K562 (cell line): ENCODE results near the gene AGPAT2. TPM values are rescaled to one million over a fixed set of nuclear protein-coding genes. Genes with fewer than 3 reads are reported as not detected.

Experiments used
- ATAC-seq: fragments of 200-7000 bp; cut with Tn5 transposase; 3 replicates; pipeline ENCODE4 v1.9.1; 2020; ENCODE audit warnings: moderate library complexity
- BruUV-seq: library from RNA; stranded (reverse); fragments of 400-500 nt; replicated peaks from 2 replicates; lab custom pipeline; 2021; lab: Mats Ljungman, UMichigan
- CTCF ChIA-PET: fragments of 300-600 bp; formaldehyde crosslinking; extraction: SDS; loops from one replicate; lab custom pipeline; 2021; ENCODE audit warnings: low intra/inter-chr PET ratio; lab: Yijun Ruan, JAX
- POLR2A ChIA-PET: fragments of 300-600, 350-650 bp; sonication (Branson Sonifier 250); formaldehyde crosslinking; extraction: SDS; loops from one replicate; lab custom pipeline; 2021; ENCODE audit warnings: antibody characterized with exemption, inconsistent platforms; lab: Yijun Ruan, JAX
- DNase-seq, 4 experiments: peaks; one replicate each; pipeline versions ENCODE4 v3.0.0 to v3.0.0-alpha.2; 2011 to 2018; ENCODE audit warnings: low spot score in 3 of 4, mixed read lengths in 3 of 4; ENCODE audit errors: extremely low read depth in 1 of 4
- FAIRE-seq: peaks from 2 replicates; lab custom pipeline; 2011; peaks lifted over from hg19 to GRCh38; lab: Jason Lieb, UNC
- H2AFZ ChIP-seq: 2 replicates; pipeline ENCODE4 v1.6.0; 2011; ENCODE audit warnings: low read depth, low read length, control low read depth, inconsistent platforms
- H3K27ac ChIP-seq: fragments of 200-600 bp; 3 replicates; pipeline ENCODE4 v1.8.0; 2011; ENCODE audit warnings: low read depth, mild to moderate bottlenecking, control low read depth, inconsistent platforms, low read length, moderate library complexity, mixed read lengths; ENCODE audit errors: extremely low read depth
- H3K27me3 ChIP-seq, 2 experiments: fragments of 300-600 bp in 1 of 2; 2 replicates in 1 of 2; 3 replicates in 1 of 2; pipeline versions ENCODE4 v1.6.0 to v1.8.0; 2011; ENCODE audit warnings: inconsistent platforms in 2 of 2, low read length in 2 of 2, mild to moderate bottlenecking in 1 of 2, mixed read lengths in 1 of 2, moderate library complexity in 1 of 2; ENCODE audit not compliant: control insufficient read depth in 2 of 2, insufficient read depth in 2 of 2
- H3K36me3 ChIP-seq: fragments of 300-600 bp; 3 replicates; pipeline ENCODE4 v1.8.0; 2011; ENCODE audit warnings: mild to moderate bottlenecking, low read length, inconsistent platforms; ENCODE audit not compliant: control insufficient read depth, insufficient read depth
- H3K4me1 ChIP-seq, 2 experiments: fragments of 200-600 bp in 1 of 2; replicated peaks in 1 of 2; 2 replicates in 1 of 2; 3 replicates in 1 of 2; pipeline versions ENCODE4 v1.5.1 to v1.8.0; 2011; ENCODE audit warnings: inconsistent platforms in 2 of 2, low read length in 2 of 2, mild to moderate bottlenecking in 1 of 2, mixed read lengths in 1 of 2, moderate library complexity in 1 of 2; ENCODE audit not compliant: control insufficient read depth in 2 of 2, insufficient read depth in 2 of 2
- H3K4me2 ChIP-seq: 2 replicates; pipeline ENCODE4 v1.6.1; 2011; ENCODE audit warnings: low read length, control low read depth, inconsistent platforms, mixed read lengths; ENCODE audit not compliant: insufficient read depth
- H3K4me3 ChIP-seq: fragments of 200-600 bp; sonication (generic), shearing (Covaris generic); 2 replicates; pipeline ENCODE4 v1.5.1; 2016; ENCODE audit warnings: control low read depth, inconsistent platforms
- H3K79me2 ChIP-seq: fragments of 200-600 bp; 3 replicates; pipeline ENCODE4 v1.8.0; 2011; ENCODE audit warnings: low read length, inconsistent platforms; ENCODE audit not compliant: control insufficient read depth, insufficient read depth
- H3K9ac ChIP-seq, 2 experiments: 2 replicates each; pipeline versions ENCODE4 v1.6.0 to v1.6.1; 2011; ENCODE audit warnings: low read depth in 2 of 2, low read length in 2 of 2, control low read depth in 1 of 2, inconsistent platforms in 1 of 2, mild to moderate bottlenecking in 1 of 2, mixed read lengths in 1 of 2; ENCODE audit not compliant: insufficient read depth in 1 of 2
- H3K9me1 ChIP-seq: one replicate; pipeline ENCODE4 v1.6.0; 2011; ENCODE audit warnings: inconsistent platforms, mild to moderate bottlenecking, low read length, moderate library complexity; ENCODE audit not compliant: control insufficient read depth, insufficient read depth
- H3K9me3 ChIP-seq: replicated peaks from 2 replicates; pipeline ENCODE4 v1.5.1; 2011; ENCODE audit warnings: low read depth, low read length, inconsistent platforms; ENCODE audit not compliant: control insufficient read depth, insufficient read depth
- H4K20me1 ChIP-seq: replicated peaks from 2 replicates; pipeline ENCODE4 v1.6.1; 2011; ENCODE audit warnings: low read length, inconsistent platforms, mixed read lengths; ENCODE audit not compliant: control insufficient read depth, insufficient read depth
- CBX8 ChIP-seq: fragments of 200-600 bp; sonication (generic); IDR thresholded peaks from 2 replicates; pipeline ENCODE4 v1.6.1; 2012; ENCODE audit warnings: borderline replicate concordance, mixed run types, low read depth, mild to moderate bottlenecking, moderate library complexity, mixed read lengths, low read length, control low read depth, inconsistent platforms; ENCODE audit not compliant: poor library complexity, severe bottlenecking; ENCODE audit errors: extremely low read depth
- FOS ChIP-seq: IDR thresholded peaks from 3 replicates; pipeline ENCODE4 v1.6.1; 2011; ENCODE audit not compliant: insufficient read length; ENCODE audit errors: extremely low read depth
- NONO ChIP-seq, 2 experiments: fragments of 200-400 bp in 1 of 2; fragments of 450-650 bp in 1 of 2; formaldehyde crosslinking in 1 of 2; IDR thresholded peaks; 2 replicates each; pipeline ENCODE4 v1.6.1; 2017; ENCODE audit warnings: low read depth in 2 of 2, mild to moderate bottlenecking in 2 of 2, moderate library complexity in 2 of 2, low read length in 1 of 2
- RUNX1 ChIP-seq: sonication (generic); IDR thresholded peaks from 2 replicates; pipeline ENCODE4 v1.6.1; 2016; ENCODE audit warnings: antibody characterized with exemption, low read depth
- SIN3A ChIP-seq, 2 experiments: fragments of 150-350 bp in 1 of 2; IDR thresholded peaks; 2 replicates each; pipeline ENCODE4 v1.6.1; 2011 to 2016; ENCODE audit warnings: borderline replicate concordance in 2 of 2, low read depth in 2 of 2, low read length in 2 of 2, mild to moderate bottlenecking in 2 of 2, moderate library complexity in 2 of 2; ENCODE audit not compliant: control insufficient read depth in 1 of 2
- SIX5 ChIP-seq, 2 experiments: IDR thresholded peaks; 2 replicates each; pipeline ENCODE4 v1.6.1; 2011; ENCODE audit warnings: low read length in 2 of 2, borderline replicate concordance in 1 of 2, low read depth in 1 of 2, mild to moderate bottlenecking in 1 of 2, moderate library complexity in 1 of 2; ENCODE audit not compliant: insufficient read depth in 1 of 2
- TAF7 ChIP-seq: fragments of 450-650 bp; IDR thresholded peaks from 2 replicates; pipeline ENCODE4 v1.6.1; 2016; ENCODE audit warnings: missing genetic modification characterization, missing compliant biosample characterization
- ZKSCAN1 ChIP-seq: fragments of 150-350 bp; IDR thresholded peaks from 2 replicates; pipeline ENCODE4 v1.6.1; 2016; ENCODE audit warnings: low read depth, low read length
- ZKSCAN8 ChIP-seq: fragments of 200-800 bp; sonication (Bioruptor generic); IDR thresholded peaks from 2 replicates; pipeline ENCODE4 v1.6.1; 2016; ENCODE audit warnings: missing genetic modification characterization, missing compliant biosample characterization
- ZNF583 ChIP-seq: fragments of 250-450 bp; sonication (Bioruptor Pico); IDR thresholded peaks from 2 replicates; pipeline ENCODE4 v1.4.0; 2020
- WGBS: fragments of 100-300 bp; shearing (Covaris generic); methylation state at CpG from one replicate; pipeline ENCODE4 v1.1.6; 2016; ENCODE audit warnings: low coverage, mixed read lengths; ENCODE audit not compliant: insufficient coverage; ENCODE audit errors: missing lambda C conversion rate; 5-methylcytosine and 5-hydroxymethylcytosine counted together
- in situ Hi-C: fragments of 300-500 bp; cut with MboI; formaldehyde crosslinking; loops from 4 replicates; pipeline ENCODE4 v1.15.0; 2018; ENCODE audit warnings: inconsistent platforms, mixed read lengths
- intact Hi-C: fragments of 100-400 bp; cut with micrococcal nuclease; formaldehyde crosslinking; loops from 2 replicates; pipeline ENCODE4 v1.14.2; 2022
- polyA plus RNA-seq, 8 experiments: library from polyadenylated mRNA; depleted of rRNA in 4 of 8; stranded (reverse) in 5 of 8; unstranded in 3 of 8; fragments of >200 nt; fragmentation: Nextera tagmentation in 2 of 8; fragmentation: Illumina TruSeq in 1 of 8; extraction: Ambion mirVana in 2 of 8; extraction: Trizol in 1 of 8; gene quantifications; 2 replicates each; pipeline versions ENCODE4 v1.2.1 to v1.2.3, GENCODE V29; 2011 to 2014; ENCODE audit warnings: inconsistent platforms in 1 of 8, missing spikeins in 1 of 8
- total RNA-seq, 7 experiments: library from RNA; depleted of rRNA in 6 of 7; stranded (reverse); fragments of >200 nt in 6 of 7; fragmentation: Illumina TruSeq in 2 of 7; extraction: Trizol in 2 of 7; gene quantifications; 2 replicates each; pipeline versions ENCODE4 v1.2.1 to v1.2.3, GENCODE V29; 2011 to 2021; ENCODE audit warnings: low replicate concordance in 1 of 7
- TF ChIP-seq, protein P1 (sequence below): fragments of 250-450 bp; sonication (Bioruptor Pico); IDR thresholded peaks from 2 replicates; pipeline ENCODE4 v1.4.0; 2020; ENCODE audit warnings: borderline replicate concordance
- TF ChIP-seq, protein P2 (sequence below), 2 experiments: fragments of 450-650 bp in 1 of 2; IDR thresholded peaks; 2 replicates each; pipeline ENCODE4 v1.6.1; 2011 to 2017; ENCODE audit warnings: low read depth in 2 of 2, antibody characterized with exemption in 1 of 2, borderline replicate concordance in 1 of 2, low read length in 1 of 2, mild to moderate bottlenecking in 1 of 2, mixed read lengths in 1 of 2; ENCODE audit not compliant: control insufficient read depth in 1 of 2
- TF ChIP-seq, protein P3 (sequence below): fragments of 250-450 bp; sonication (Bioruptor Pico); IDR thresholded peaks from 2 replicates; pipeline ENCODE4 v1.5.0; 2020; ENCODE audit warnings: mild to moderate bottlenecking, borderline replicate concordance

The AGPAT2 gene
- total and polyA plus RNA-seq, 9 of the 15 experiments (the other 6 are each of a cell fraction or from before 2014, with no cell fraction given), result 0.13 to 54.5 (median 23.9) TPM

DNA sequence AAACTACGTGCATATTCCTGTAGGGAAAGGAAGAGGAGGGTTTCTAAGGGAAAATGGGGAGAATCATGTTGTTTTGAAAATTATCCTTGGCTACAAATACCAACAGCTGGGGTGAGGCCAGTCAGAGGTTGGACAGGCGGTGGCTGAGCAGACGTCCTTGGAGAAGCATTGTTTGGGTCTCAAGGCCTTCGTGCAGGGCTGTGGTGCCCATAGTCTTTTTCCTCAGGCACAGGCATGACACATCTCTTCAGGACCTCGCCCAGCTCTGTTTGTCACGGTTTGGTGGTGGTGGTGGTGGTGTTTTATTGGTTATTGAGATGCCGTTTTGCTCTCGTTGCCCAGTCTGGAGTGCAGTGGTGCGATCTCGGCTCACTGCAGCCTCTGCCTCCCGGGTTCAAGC, 52.4 kb downstream of the AGPAT2 start:
- intact Hi-C loops (no loop called here), in situ Hi-C loops (loop anchor here (25.0 kb wide), 1 partner anchor 298 kb away; the partner anchor contains the start of gene GPSM1)
- H3K36me3 ChIP-seq, result no peaks in the 10 kb centered on the region
- peaks cover 4% of the 10 kb centered on the region for H3K9me3 ChIP-seq
- H3K4me1 ChIP-seq, result peaks cover 0 to 20% of the 10 kb centered on the region in 2 experiments; a peak in 3 of 5 replicates
- BruUV-seq, result no TSS peak
- no peaks in the 10 kb centered on the region for H4K20me1 ChIP-seq
- 39% methylated on average over 11 of the region's 11 CpGs for WGBS
- no peak overlapping the region for H3K4me2 ChIP-seq
- no peaks in the 10 kb centered on the region for H3K79me2 ChIP-seq
- H3K9me1 ChIP-seq, result no peaks in the 10 kb centered on the region
- TF ChIP-seq, protein P1, sequence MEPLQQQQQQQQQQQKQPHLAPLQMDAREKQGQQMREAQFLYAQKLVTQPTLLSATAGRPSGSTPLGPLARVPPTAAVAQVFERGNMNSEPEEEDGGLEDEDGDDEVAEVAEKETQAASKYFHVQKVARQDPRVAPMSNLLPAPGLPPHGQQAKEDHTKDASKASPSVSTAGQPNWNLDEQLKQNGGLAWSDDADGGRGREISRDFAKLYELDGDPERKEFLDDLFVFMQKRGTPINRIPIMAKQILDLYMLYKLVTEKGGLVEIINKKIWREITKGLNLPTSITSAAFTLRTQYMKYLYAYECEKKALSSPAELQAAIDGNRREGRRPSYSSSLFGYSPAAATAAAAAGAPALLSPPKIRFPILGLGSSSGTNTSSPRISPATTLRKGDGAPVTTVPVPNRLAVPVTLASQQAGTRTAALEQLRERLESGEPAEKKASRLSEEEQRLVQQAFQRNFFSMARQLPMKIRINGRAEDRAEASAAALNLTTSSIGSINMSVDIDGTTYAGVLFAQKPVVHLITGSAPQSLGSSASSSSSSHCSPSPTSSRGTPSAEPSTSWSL (CRISPR knock-in tag), result no peak
- TF ChIP-seq SIN3A (IDR thresholded peaks at IDR 0.05; ENCODE audit: borderline replicate concordance in 2 of 2, control insufficient read depth in 1 of 2, low read depth in 2 of 2, low read length in 2 of 2), result no peak
- TF ChIP-seq CBX8, result no peak
- no peak for TF ChIP-seq NONO (IDR thresholded peaks at IDR 0.05; ENCODE audit: low read depth in 2 of 2, low read length in 1 of 2)
- TF ChIP-seq, protein P2, sequence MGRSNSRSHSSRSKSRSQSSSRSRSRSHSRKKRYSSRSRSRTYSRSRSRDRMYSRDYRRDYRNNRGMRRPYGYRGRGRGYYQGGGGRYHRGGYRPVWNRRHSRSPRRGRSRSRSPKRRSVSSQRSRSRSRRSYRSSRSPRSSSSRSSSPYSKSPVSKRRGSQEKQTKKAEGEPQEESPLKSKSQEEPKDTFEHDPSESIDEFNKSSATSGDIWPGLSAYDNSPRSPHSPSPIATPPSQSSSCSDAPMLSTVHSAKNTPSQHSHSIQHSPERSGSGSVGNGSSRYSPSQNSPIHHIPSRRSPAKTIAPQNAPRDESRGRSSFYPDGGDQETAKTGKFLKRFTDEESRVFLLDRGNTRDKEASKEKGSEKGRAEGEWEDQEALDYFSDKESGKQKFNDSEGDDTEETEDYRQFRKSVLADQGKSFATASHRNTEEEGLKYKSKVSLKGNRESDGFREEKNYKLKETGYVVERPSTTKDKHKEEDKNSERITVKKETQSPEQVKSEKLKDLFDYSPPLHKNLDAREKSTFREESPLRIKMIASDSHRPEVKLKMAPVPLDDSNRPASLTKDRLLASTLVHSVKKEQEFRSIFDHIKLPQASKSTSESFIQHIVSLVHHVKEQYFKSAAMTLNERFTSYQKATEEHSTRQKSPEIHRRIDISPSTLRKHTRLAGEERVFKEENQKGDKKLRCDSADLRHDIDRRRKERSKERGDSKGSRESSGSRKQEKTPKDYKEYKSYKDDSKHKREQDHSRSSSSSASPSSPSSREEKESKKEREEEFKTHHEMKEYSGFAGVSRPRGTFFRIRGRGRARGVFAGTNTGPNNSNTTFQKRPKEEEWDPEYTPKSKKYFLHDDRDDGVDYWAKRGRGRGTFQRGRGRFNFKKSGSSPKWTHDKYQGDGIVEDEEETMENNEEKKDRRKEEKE (IDR thresholded peaks at IDR 0.05; ENCODE audit: borderline replicate concordance in 1 of 2, control insufficient read depth in 1 of 2, low read depth in 2 of 2, low read length in 1 of 2), result no peak
- no peak for TF ChIP-seq RUNX1
- no peak for TF ChIP-seq FOS
- no peak for TF ChIP-seq ZKSCAN1
- TF ChIP-seq TAF7, result no peak
- TF ChIP-seq SIX5 (IDR thresholded peaks at IDR 0.05; ENCODE audit: borderline replicate concordance in 1 of 2, insufficient read depth in 1 of 2, low read depth in 1 of 2, low read length in 2 of 2), result no peak
- TF ChIP-seq ZKSCAN8, result no peak
- no peak for TF ChIP-seq ZNF583
- TF ChIP-seq, protein P3, sequence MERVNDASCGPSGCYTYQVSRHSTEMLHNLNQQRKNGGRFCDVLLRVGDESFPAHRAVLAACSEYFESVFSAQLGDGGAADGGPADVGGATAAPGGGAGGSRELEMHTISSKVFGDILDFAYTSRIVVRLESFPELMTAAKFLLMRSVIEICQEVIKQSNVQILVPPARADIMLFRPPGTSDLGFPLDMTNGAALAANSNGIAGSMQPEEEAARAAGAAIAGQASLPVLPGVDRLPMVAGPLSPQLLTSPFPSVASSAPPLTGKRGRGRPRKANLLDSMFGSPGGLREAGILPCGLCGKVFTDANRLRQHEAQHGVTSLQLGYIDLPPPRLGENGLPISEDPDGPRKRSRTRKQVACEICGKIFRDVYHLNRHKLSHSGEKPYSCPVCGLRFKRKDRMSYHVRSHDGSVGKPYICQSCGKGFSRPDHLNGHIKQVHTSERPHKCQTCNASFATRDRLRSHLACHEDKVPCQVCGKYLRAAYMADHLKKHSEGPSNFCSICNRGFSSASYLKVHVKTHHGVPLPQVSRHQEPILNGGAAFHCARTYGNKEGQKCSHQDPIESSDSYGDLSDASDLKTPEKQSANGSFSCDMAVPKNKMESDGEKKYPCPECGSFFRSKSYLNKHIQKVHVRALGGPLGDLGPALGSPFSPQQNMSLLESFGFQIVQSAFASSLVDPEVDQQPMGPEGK (CRISPR knock-in tag), result no peak
- H3K27me3 ChIP-seq, result no peaks in the 10 kb centered on the region; a peak in 2 of 5 replicates
- ATAC-seq (no peak), DNase-seq (no peak), FAIRE-seq (no peak)
- no peak overlapping the region for H2AFZ ChIP-seq
- no peak overlapping the region for H3K27ac ChIP-seq
- CTCF ChIA-PET, result no interaction called here
- H3K9ac ChIP-seq, result no peak overlapping the region
- POLR2A ChIA-PET, result interaction anchor here (0.7 to 1.4 kb wide), 5 partner anchors 9 to 332 kb away, joined by 3 to 4 read pairs (median 3); no protein-coding TSS in a partner anchor
- H3K4me3 ChIP-seq, result no peak overlapping the region
